ENCODE measurements around the gene PRRG3.

- TF ChIP-seq CTCF (IDR thresholded peaks at IDR 0.05) = no peak
- no peak for TF ChIP-seq EZH2 (IDR thresholded peaks at IDR 0.05; ENCODE audit: borderline replicate concordance, insufficient read depth, low read depth, low read length, poor library complexity, severe bottlenecking)
These were observed 39.2 kb downstream of the PRRG3 start, which contains the start of gene CNGA2 for GRCh38 chrX:151734446-151734845.

All from B cell (primary cell).